Fibroblast of lung (primary cell): Measurements from ENCODE around the gene EFNA5. TPM values are rescaled to one million over a fixed set of nuclear protein-coding genes. Genes with fewer than 3 reads are reported as not detected.
A peak's percentile ranks its signal among the peaks of the same experiment; 100 is the strongest.

Experiments used
- DNase-seq, 2 donors: peaks; one replicate each; pipeline versions ENCODE4 v3.0.0 to v3.0.0-alpha.2; 2010; ENCODE audit warnings: low read depth in 2 of 2
- H2AFZ ChIP-seq: 2 replicates; pipeline ENCODE4 v1.5.1; 2012; ENCODE audit warnings: low read length, control low read depth, inconsistent platforms
- H3K27ac ChIP-seq: 2 replicates; pipeline ENCODE4 v1.5.1; 2011; ENCODE audit warnings: low read length, control low read depth; ENCODE audit not compliant: insufficient read depth
- H3K27me3 ChIP-seq: 2 replicates; pipeline ENCODE4 v1.5.1; 2011; ENCODE audit warnings: mild to moderate bottlenecking, low read length; ENCODE audit not compliant: control insufficient read depth, insufficient read depth
- H3K36me3 ChIP-seq: 2 replicates; pipeline ENCODE4 v1.5.1; 2011; ENCODE audit warnings: low read length; ENCODE audit not compliant: control insufficient read depth, insufficient read depth
- H3K4me1 ChIP-seq: 2 replicates; pipeline ENCODE4 v1.5.1; 2011; ENCODE audit warnings: low read length; ENCODE audit not compliant: control insufficient read depth, insufficient read depth; ENCODE audit errors: extremely low read depth
- H3K4me2 ChIP-seq: 2 replicates; pipeline ENCODE4 v1.5.1; 2011; ENCODE audit warnings: low read length, control low read depth; ENCODE audit not compliant: insufficient read depth; ENCODE audit errors: extremely low read depth
- H3K4me3 ChIP-seq, 4 experiments: fragments of 200-600 bp in 1 of 4; sonication (generic) in 1 of 4; replicated peaks in 1 of 4; 2 replicates each; pipeline ENCODE4 v1.5.1; 2011 to 2016; ENCODE audit warnings: low read length in 4 of 4, low read depth in 3 of 4, mild to moderate bottlenecking in 3 of 4, control low read depth in 2 of 4, inconsistent platforms in 1 of 4, mixed read lengths in 1 of 4; ENCODE audit not compliant: insufficient read depth in 1 of 4; ENCODE audit errors: control extremely low read depth in 1 of 4
- H3K79me2 ChIP-seq: 2 replicates; pipeline ENCODE4 v1.5.1; 2012; ENCODE audit warnings: mild to moderate bottlenecking, low read length, inconsistent platforms; ENCODE audit not compliant: control insufficient read depth, insufficient read depth
- H3K9ac ChIP-seq: 2 replicates; pipeline ENCODE4 v1.5.1; 2011; ENCODE audit warnings: mild to moderate bottlenecking, low read length, control low read depth; ENCODE audit not compliant: insufficient read depth
- H3K9me3 ChIP-seq: 2 replicates; pipeline ENCODE4 v1.5.1; 2012; ENCODE audit warnings: low read depth, low read length; ENCODE audit not compliant: control insufficient read depth, insufficient read depth
- H4K20me1 ChIP-seq: 2 replicates; pipeline ENCODE4 v1.5.1; 2011; ENCODE audit warnings: low read length; ENCODE audit not compliant: control insufficient read depth, insufficient read depth; ENCODE audit errors: extremely low read depth
- EZH2 ChIP-seq: IDR thresholded peaks from 2 replicates; pipeline ENCODE4 v1.5.1; 2012; ENCODE audit warnings: low read length, control low read depth, mild to moderate bottlenecking; ENCODE audit errors: missing control alignments
- polyA plus RNA-seq, 2 donors: library from polyadenylated mRNA; depleted of rRNA in 1 of 2; stranded (reverse) in 1 of 2; unstranded in 1 of 2; fragments of >200 nt; gene quantifications; 2 replicates each; pipeline ENCODE4 v1.2.1, GENCODE V29; 2011 to 2012; ENCODE audit warnings: missing spikeins in 1 of 2
- total RNA-seq: library from RNA; depleted of rRNA; stranded (reverse); fragments of >200 nt; gene quantifications from 2 replicates; pipeline ENCODE4 v1.2.1, GENCODE V29; 2014
- TF ChIP-seq, protein P1 (sequence below), 2 donors: IDR thresholded peaks in 1 of 2; conservative IDR thresholded peaks in 1 of 2; 1 replicate in 1 of 2; 2 replicates in 1 of 2; pipeline ENCODE4 v1.5.1; 2011 to 2012; ENCODE audit warnings: low read length in 2 of 2, control low read depth in 1 of 2, inconsistent platforms in 1 of 2, low read depth in 1 of 2, mild to moderate bottlenecking in 1 of 2

The EFNA5 gene
- total and polyA plus RNA-seq, 2 donors (not counting 1 experiment from before 2014, with no cell fraction given) = 3.5 to 3.7 TPM

DNA sequence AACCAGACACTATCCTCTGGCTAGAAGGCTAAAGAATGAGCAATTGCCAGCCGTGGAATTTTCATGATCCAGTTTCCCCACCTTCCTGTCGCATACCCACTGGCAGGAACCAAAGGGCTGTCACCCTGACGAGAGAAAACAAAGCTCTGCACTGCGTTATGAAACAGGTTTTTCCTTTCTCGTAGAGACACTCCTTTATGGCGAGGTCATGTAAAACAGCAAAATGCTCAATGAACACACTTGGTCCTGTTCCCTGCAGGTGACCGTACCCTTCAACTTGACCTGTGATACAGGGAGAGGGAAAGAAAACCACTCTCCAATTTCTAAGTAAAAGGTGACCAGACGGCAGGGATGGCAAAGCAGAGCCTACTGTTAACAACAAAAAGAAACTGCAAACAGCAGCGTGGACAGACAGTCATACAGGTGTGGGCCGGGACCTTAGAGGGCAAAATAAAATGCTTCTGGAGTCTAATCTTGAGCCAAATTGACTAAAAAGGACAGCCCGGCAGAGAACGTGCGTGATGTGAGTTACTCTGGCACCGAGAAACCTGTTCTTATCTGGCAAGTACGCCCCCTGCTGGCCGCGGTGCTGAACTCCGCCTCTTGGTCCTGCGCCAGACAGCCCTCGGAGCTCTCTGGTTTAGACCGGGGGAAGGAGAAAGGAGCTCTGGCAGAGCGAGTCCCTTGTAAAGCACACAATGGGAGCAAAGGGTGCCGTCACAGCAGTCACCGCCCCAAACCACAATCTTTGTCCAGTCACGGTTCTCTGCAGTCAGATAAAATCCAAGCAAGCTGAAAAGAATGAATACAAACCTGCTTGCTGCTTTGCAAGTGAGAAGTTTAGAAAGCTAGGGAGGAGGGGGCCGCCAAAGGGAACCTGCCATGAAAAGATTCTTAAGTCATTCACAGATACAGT is 98.9 kb downstream of the EFNA5 start:
- Histone ChIP-seq H3K27me3 (no peaks in the 10 kb centered on the region), H2AFZ (peak overlapping the region; percentile 79), H3K27ac (no peak overlapping the region), H3K9ac (no peak overlapping the region), H3K4me1 (no peaks in the 10 kb centered on the region), H4K20me1 (no peaks in the 10 kb centered on the region), H3K4me3 (peak overlapping the region; percentile 13 to 70 (median 40)), H3K9me3 (no peaks in the 10 kb centered on the region), H3K79me2 (no peaks in the 10 kb centered on the region), H3K4me2 (peak overlapping the region; percentile 80), H3K36me3 (no peaks in the 10 kb centered on the region)
- TF ChIP-seq, protein P1, sequence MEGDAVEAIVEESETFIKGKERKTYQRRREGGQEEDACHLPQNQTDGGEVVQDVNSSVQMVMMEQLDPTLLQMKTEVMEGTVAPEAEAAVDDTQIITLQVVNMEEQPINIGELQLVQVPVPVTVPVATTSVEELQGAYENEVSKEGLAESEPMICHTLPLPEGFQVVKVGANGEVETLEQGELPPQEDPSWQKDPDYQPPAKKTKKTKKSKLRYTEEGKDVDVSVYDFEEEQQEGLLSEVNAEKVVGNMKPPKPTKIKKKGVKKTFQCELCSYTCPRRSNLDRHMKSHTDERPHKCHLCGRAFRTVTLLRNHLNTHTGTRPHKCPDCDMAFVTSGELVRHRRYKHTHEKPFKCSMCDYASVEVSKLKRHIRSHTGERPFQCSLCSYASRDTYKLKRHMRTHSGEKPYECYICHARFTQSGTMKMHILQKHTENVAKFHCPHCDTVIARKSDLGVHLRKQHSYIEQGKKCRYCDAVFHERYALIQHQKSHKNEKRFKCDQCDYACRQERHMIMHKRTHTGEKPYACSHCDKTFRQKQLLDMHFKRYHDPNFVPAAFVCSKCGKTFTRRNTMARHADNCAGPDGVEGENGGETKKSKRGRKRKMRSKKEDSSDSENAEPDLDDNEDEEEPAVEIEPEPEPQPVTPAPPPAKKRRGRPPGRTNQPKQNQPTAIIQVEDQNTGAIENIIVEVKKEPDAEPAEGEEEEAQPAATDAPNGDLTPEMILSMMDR (conservative IDR thresholded peaks at IDR 0.05 in 1 of 2, IDR thresholded peaks at IDR 0.05 in 1 of 2; ENCODE audit: low read depth in 1 of 2, low read length in 2 of 2) = peak; percentile 90 to 91
- TF ChIP-seq EZH2 = no peak
- DNase-seq = peak; percentile 92 to 93

DNA sequence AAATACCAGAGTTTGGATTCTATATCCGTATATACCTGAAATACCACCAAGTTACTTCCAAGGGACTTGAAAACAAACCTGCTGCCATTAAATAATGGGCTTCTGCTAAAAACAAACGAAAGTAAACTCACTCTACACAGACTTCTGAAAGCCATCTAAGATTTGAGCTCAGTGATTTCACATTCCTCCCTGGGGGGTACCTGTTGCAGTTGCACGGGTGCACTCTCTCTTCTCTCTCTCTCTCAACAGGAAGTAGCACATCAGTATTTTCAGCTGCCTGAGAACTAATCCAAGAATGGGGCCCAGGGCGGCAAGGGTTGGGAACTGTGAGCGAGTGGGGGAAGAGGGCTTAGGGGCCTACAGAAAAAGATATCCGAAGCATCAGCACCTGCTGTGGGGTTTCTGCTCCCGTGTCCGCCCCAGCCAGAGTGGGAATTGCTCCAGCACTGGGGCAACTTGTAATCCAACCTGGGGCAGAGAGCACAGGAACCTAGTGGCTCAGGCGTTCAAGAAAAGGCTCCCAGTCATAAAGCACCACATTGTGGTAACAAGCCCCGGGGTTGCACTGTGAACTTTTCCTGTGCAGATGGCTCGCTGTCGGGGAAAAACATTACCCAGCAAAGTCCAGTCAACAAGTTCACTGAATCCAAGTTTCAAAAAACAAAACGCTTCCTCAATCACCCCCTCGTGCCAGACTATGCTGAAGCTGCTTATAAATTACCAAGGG is 99.8 kb downstream of the EFNA5 start:
- Histone ChIP-seq H3K4me3 (peak overlapping the region in 1 of 4 experiments; percentile 54), H4K20me1 (no peaks in the 10 kb centered on the region), H2AFZ (no peak overlapping the region), H3K27me3 (no peaks in the 10 kb centered on the region), H3K27ac (no peak overlapping the region), H3K36me3 (no peaks in the 10 kb centered on the region), H3K79me2 (no peaks in the 10 kb centered on the region), H3K4me1 (peaks cover 1% of the 10 kb centered on the region), H3K9me3 (no peaks in the 10 kb centered on the region), H3K4me2 (no peak overlapping the region), H3K9ac (no peak overlapping the region)
- TF ChIP-seq EZH2 = no peak
- TF ChIP-seq, protein P1 (conservative IDR thresholded peaks at IDR 0.05 in 1 of 2, IDR thresholded peaks at IDR 0.05 in 1 of 2; ENCODE audit: low read depth in 1 of 2, low read length in 2 of 2) = no peak
- DNase-seq = no peak

DNA sequence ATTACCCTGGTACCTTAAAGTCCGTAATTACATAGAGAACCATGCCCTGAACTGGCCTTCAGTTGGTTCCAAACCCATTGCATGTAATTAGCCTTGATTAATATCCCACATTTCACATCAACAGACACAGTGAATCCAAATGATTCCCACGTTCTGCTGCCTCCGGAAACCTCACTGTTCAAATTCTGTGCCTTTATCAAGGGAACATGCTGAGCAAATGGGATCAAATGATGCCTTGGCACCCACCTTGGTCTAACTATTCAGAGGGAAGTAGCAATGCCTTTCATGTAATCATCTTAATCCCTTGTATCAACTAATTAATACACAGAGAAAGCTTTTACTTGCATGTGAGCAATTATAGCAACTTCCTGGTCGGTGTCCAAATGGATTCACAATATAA is 100.6 kb downstream of the EFNA5 start:
- Histone ChIP-seq H3K4me3 (no peak overlapping the region), H3K4me1 (peaks cover 2% of the 10 kb centered on the region), H3K27me3 (no peaks in the 10 kb centered on the region), H3K36me3 (no peaks in the 10 kb centered on the region), H2AFZ (no peak overlapping the region), H3K79me2 (no peaks in the 10 kb centered on the region), H4K20me1 (no peaks in the 10 kb centered on the region), H3K9me3 (no peaks in the 10 kb centered on the region), H3K9ac (no peak overlapping the region), H3K27ac (no peak overlapping the region), H3K4me2 (no peak overlapping the region)
- no peak for TF ChIP-seq EZH2
- TF ChIP-seq, protein P1 (conservative IDR thresholded peaks at IDR 0.05 in 1 of 2, IDR thresholded peaks at IDR 0.05 in 1 of 2; ENCODE audit: low read depth in 1 of 2, low read length in 2 of 2) = no peak
- DNase-seq = no peak
